H9 (cell line): ENCODE data around the gene MON2. TPM values are rescaled to one million over a fixed set of nuclear protein-coding genes. Genes with fewer than 3 reads are reported as not detected.

Source experiments
- DNase-seq: peaks from one replicate; pipeline ENCODE4 v3.0.0-alpha.2; 2017
- H2AFZ ChIP-seq: one replicate; pipeline ENCODE4 v1.6.1; 2013; ENCODE audit warnings: mild to moderate bottlenecking, low read length, control low read depth, moderate library complexity
- H2AK5ac ChIP-seq: 2 replicates; pipeline ENCODE4 v1.6.1; 2013; ENCODE audit warnings: low read length, control low read depth, mixed read lengths; ENCODE audit not compliant: insufficient read length
- H2BK120ac ChIP-seq: one replicate; pipeline ENCODE4 v1.6.1; 2013; ENCODE audit warnings: low read depth, mild to moderate bottlenecking, low read length, control low read depth, inconsistent platforms; ENCODE audit not compliant: poor library complexity, severe bottlenecking
- H2BK12ac ChIP-seq: 2 replicates; pipeline ENCODE4 v1.6.1; 2013; ENCODE audit warnings: low read length, control low read depth, mixed read lengths, low read depth; ENCODE audit not compliant: insufficient read length
- H2BK15ac ChIP-seq: 2 replicates; pipeline ENCODE4 v1.6.1; 2013; ENCODE audit warnings: low read depth, low read length, control low read depth
- H2BK20ac ChIP-seq: one replicate; pipeline ENCODE4 v1.6.1; 2013; ENCODE audit warnings: low read depth, mild to moderate bottlenecking, low read length, control low read depth, inconsistent platforms; ENCODE audit not compliant: poor library complexity, severe bottlenecking
- H2BK5ac ChIP-seq: 2 replicates; pipeline ENCODE4 v1.6.1; 2013; ENCODE audit warnings: low read length, control low read depth, mixed read lengths; ENCODE audit not compliant: insufficient read length
- H3K14ac ChIP-seq: 2 replicates; pipeline ENCODE4 v1.6.1; 2013; ENCODE audit warnings: low read length, control low read depth; ENCODE audit not compliant: insufficient read depth
- H3K18ac ChIP-seq: 2 replicates; pipeline ENCODE4 v1.6.1; 2013; ENCODE audit warnings: low read depth, mild to moderate bottlenecking, mixed read lengths, low read length, control low read depth; ENCODE audit not compliant: insufficient read length
- H3K23ac ChIP-seq: 2 replicates; pipeline ENCODE4 v1.6.1; 2013; ENCODE audit warnings: low read length, control low read depth, mixed read lengths, low read depth; ENCODE audit not compliant: insufficient read length
- H3K23me2 ChIP-seq: 2 replicates; pipeline ENCODE4 v1.6.1; 2013; ENCODE audit warnings: low read depth, mild to moderate bottlenecking, mixed read lengths, low read length, control low read depth; ENCODE audit not compliant: insufficient read length, poor library complexity, severe bottlenecking
- H3K27ac ChIP-seq: 2 replicates; pipeline ENCODE4 v1.5.1; 2013; ENCODE audit warnings: low read length, control low read depth, mixed read lengths, low read depth; ENCODE audit not compliant: insufficient read length
- H3K27me3 ChIP-seq: 2 replicates; pipeline ENCODE4 v1.6.1; 2013; ENCODE audit warnings: low read length, control low read depth, inconsistent platforms; ENCODE audit not compliant: insufficient read depth
- H3K4ac ChIP-seq: 2 replicates; pipeline ENCODE4 v1.6.1; 2013; ENCODE audit warnings: low read depth, mild to moderate bottlenecking, control low read depth, inconsistent platforms, low read length, moderate library complexity
- H3K4me1 ChIP-seq: 2 replicates; pipeline ENCODE4 v1.6.1; 2013; ENCODE audit warnings: low read length, control low read depth, inconsistent platforms; ENCODE audit not compliant: insufficient read depth
- H3K4me2 ChIP-seq: 2 replicates; pipeline ENCODE4 v1.6.1; 2013; ENCODE audit warnings: low read length, control low read depth, mixed read lengths; ENCODE audit not compliant: insufficient read length, insufficient read depth
- H3K56ac ChIP-seq: 2 replicates; pipeline ENCODE4 v1.6.1; 2013; ENCODE audit warnings: low read depth, mild to moderate bottlenecking, mixed read lengths, low read length, control low read depth; ENCODE audit not compliant: insufficient read length
- H3K79me1 ChIP-seq: 2 replicates; pipeline ENCODE4 v1.6.1; 2013; ENCODE audit warnings: low read depth, mild to moderate bottlenecking, moderate library complexity, low read length, control low read depth, inconsistent platforms; ENCODE audit not compliant: insufficient read depth, poor library complexity, severe bottlenecking
- H3K79me2 ChIP-seq: 2 replicates; pipeline ENCODE4 v1.6.1; 2013; ENCODE audit warnings: low read length, control low read depth, inconsistent platforms; ENCODE audit not compliant: insufficient read depth
- H3K9ac ChIP-seq: 2 replicates; pipeline ENCODE4 v1.6.1; 2013; ENCODE audit warnings: low read length, control low read depth, mixed read lengths; ENCODE audit not compliant: insufficient read length; ENCODE audit errors: extremely low read depth
- H3K9me3 ChIP-seq: one replicate; pipeline ENCODE4 v1.6.1; 2013; ENCODE audit warnings: low read depth, low read length, inconsistent platforms; ENCODE audit not compliant: control insufficient read depth
- H3T11ph ChIP-seq: one replicate; pipeline ENCODE4 v1.6.1; 2013; ENCODE audit warnings: mild to moderate bottlenecking, low read length, control low read depth, inconsistent platforms
- H4K20me1 ChIP-seq: one replicate; pipeline ENCODE4 v1.6.1; 2013; ENCODE audit not compliant: control insufficient read depth, insufficient read length, insufficient read depth
- H4K5ac ChIP-seq: 2 replicates; pipeline ENCODE4 v1.6.1; 2013; ENCODE audit warnings: low read depth, mild to moderate bottlenecking, mixed read lengths, low read length, control low read depth; ENCODE audit not compliant: insufficient read length
- H4K8ac ChIP-seq: replicated peaks from 2 replicates; pipeline ENCODE4 v1.6.1; 2013; ENCODE audit warnings: low read length, control low read depth, mixed read lengths, low read depth; ENCODE audit not compliant: insufficient read length
- H4K91ac ChIP-seq: 2 replicates; pipeline ENCODE4 v1.6.1; 2013; ENCODE audit warnings: low read depth, mild to moderate bottlenecking, moderate library complexity, mixed read lengths, low read length, control low read depth; ENCODE audit not compliant: insufficient read length
- H3K27ac Mint-ChIP-seq, 3 experiments: 2 replicates in 2 of 3; 3 replicates in 1 of 3; pipeline ENCODE4 v1.8.0; 2020 to 2021; ENCODE audit warnings: mixed read lengths in 3 of 3, mild to moderate bottlenecking in 1 of 3, moderate library complexity in 1 of 3
- H3K27me3 Mint-ChIP-seq: 2 replicates; pipeline ENCODE4 v1.8.0; 2021; ENCODE audit warnings: low read depth, mild to moderate bottlenecking, moderate library complexity, mixed read lengths
- H3K36me3 Mint-ChIP-seq, 3 experiments: 2 replicates in 2 of 3; 3 replicates in 1 of 3; pipeline ENCODE4 v1.8.0; 2020 to 2021; ENCODE audit warnings: low read depth in 3 of 3, mixed read lengths in 3 of 3; ENCODE audit not compliant: insufficient read depth in 1 of 3
- H3K4me1 Mint-ChIP-seq, 2 experiments: 2 replicates each; pipeline ENCODE4 v1.8.0; 2020; ENCODE audit warnings: mixed read lengths in 2 of 2
- H3K4me3 Mint-ChIP-seq, 2 experiments: 2 replicates in 1 of 2; 3 replicates in 1 of 2; pipeline ENCODE4 v1.8.0; 2020 to 2021; ENCODE audit warnings: mild to moderate bottlenecking in 2 of 2, mixed read lengths in 2 of 2, moderate library complexity in 1 of 2
- H3K9me3 Mint-ChIP-seq, 2 experiments: 2 replicates in 1 of 2; 3 replicates in 1 of 2; pipeline ENCODE4 v1.8.0; 2020; ENCODE audit warnings: mild to moderate bottlenecking in 2 of 2, mixed read lengths in 2 of 2, moderate library complexity in 1 of 2
- WGBS: extraction: QIAGEN DNeasy Blood & Tissue Kit; methylation state at CpG from one replicate; pipeline ENCODE4 v1.1.7; 2013; ENCODE audit warnings: missing lambda C conversion rate, low lambda C conversion rate, mixed read lengths; ENCODE audit not compliant: insufficient read length; ENCODE audit errors: extremely low coverage; 5-methylcytosine and 5-hydroxymethylcytosine counted together
- total RNA-seq: library from RNA; stranded (reverse); gene quantifications from 2 replicates; pipeline ENCODE4 v1.2.1, GENCODE V29; 2021
- TF ChIP-seq, protein P1 (sequence below): fragments of 200-600 bp; sonication (generic); conservative IDR thresholded peaks from 3 replicates; pipeline ENCODE4 v1.8.0; 2021; ENCODE audit warnings: antibody characterized with exemption, mild to moderate bottlenecking

MON2 gene
- total RNA-seq, 1 experiment from 2014 or later, result 21.9 TPM

- Histone ChIP-seq H3K14ac (no peak overlapping the region), H3K9me3 (no peaks in the 10 kb centered on the region), H3K56ac (no peak overlapping the region), H2BK15ac (no peak overlapping the region), H4K91ac (no peak overlapping the region), H4K20me1 (no peaks in the 10 kb centered on the region), H3K9ac (no peak overlapping the region), H2AFZ (no peak overlapping the region), H4K8ac (no peak overlapping the region), H3K79me2 (no peaks in the 10 kb centered on the region), H4K5ac (no peak overlapping the region), H3K4ac (no peak overlapping the region), H2BK5ac (no peak overlapping the region), H3K27me3 (no peaks in the 10 kb centered on the region), H3K79me1 (no peaks in the 10 kb centered on the region), H2BK20ac (no peak overlapping the region), H3T11ph (no peak overlapping the region), H2BK120ac (no peak overlapping the region), H2AK5ac (no peak overlapping the region), H3K27ac (no peak overlapping the region), H3K4me1 (no peaks in the 10 kb centered on the region), H3K18ac (no peak overlapping the region), H3K23me2 (no peaks in the 10 kb centered on the region), H3K4me2 (no peak overlapping the region), H3K23ac (no peak overlapping the region), H2BK12ac (no peak overlapping the region)
- TF ChIP-seq, protein P1, sequence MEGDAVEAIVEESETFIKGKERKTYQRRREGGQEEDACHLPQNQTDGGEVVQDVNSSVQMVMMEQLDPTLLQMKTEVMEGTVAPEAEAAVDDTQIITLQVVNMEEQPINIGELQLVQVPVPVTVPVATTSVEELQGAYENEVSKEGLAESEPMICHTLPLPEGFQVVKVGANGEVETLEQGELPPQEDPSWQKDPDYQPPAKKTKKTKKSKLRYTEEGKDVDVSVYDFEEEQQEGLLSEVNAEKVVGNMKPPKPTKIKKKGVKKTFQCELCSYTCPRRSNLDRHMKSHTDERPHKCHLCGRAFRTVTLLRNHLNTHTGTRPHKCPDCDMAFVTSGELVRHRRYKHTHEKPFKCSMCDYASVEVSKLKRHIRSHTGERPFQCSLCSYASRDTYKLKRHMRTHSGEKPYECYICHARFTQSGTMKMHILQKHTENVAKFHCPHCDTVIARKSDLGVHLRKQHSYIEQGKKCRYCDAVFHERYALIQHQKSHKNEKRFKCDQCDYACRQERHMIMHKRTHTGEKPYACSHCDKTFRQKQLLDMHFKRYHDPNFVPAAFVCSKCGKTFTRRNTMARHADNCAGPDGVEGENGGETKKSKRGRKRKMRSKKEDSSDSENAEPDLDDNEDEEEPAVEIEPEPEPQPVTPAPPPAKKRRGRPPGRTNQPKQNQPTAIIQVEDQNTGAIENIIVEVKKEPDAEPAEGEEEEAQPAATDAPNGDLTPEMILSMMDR, result no peak
- Mint-ChIP-seq H3K36me3 (no peaks in the 10 kb centered on the region; a peak in 1 of 7 replicates), H3K4me1 (no peaks in the 10 kb centered on the region), H3K27ac (no peak overlapping the region), H3K27me3 (no peaks in the 10 kb centered on the region), H3K9me3 (no peaks in the 10 kb centered on the region), H3K4me3 (no peak overlapping the region)
- no CpG with 5 or more reads among the region's 2 CpGs for WGBS
- DNase-seq, result no peak
Measured at GRCh38 chr12:62522984-62523383, 56.4 kb downstream of the MON2 start.
